ENCODE measurements around the gene FSIP1.

The FSIP1 gene

GRCh38 chr15:39628144-39628508, 154.5 kb downstream of the FSIP1 start:
- TF ChIP-seq CTCF (IDR thresholded peaks at IDR 0.05; ENCODE audit: low read length) = no peak
- no peak for TF ChIP-seq EZH2 (IDR thresholded peaks at IDR 0.05; ENCODE audit: borderline replicate concordance, low read length)
- Histone ChIP-seq H3K4me2 (ENCODE audit: low read length) (no peak overlapping the region), H2AFZ (ENCODE audit: low read length) (no peak overlapping the region), H3K27me3 (ENCODE audit: insufficient read depth, low read length) (no peaks in the 10 kb centered on the region), H3K27ac (ENCODE audit: low read depth, low read length, poor library complexity, severe bottlenecking) (no peak overlapping the region), H3K79me2 (ENCODE audit: insufficient read depth, low read length) (no peaks in the 10 kb centered on the region), H3K4me1 (ENCODE audit: insufficient read depth, low read length, severe bottlenecking) (no peaks in the 10 kb centered on the region), H3K9me2 (ENCODE audit: low read depth, low read length) (no peaks in the 10 kb centered on the region), H3K4me3 (ENCODE audit: low read depth, low read length, poor library complexity, severe bottlenecking) (no peak overlapping the region), H3K9me3 (ENCODE audit: low read length) (no peaks in the 10 kb centered on the region), H3K9ac (ENCODE audit: low read length) (no peak overlapping the region), H3K36me3 (ENCODE audit: insufficient read depth, low read length) (no peaks in the 10 kb centered on the region), H3F3A (ENCODE audit: insufficient read depth, low read length) (no peaks in the 10 kb centered on the region), H4K20me1 (ENCODE audit: insufficient read depth, low read length) (no peaks in the 10 kb centered on the region)

GRCh38 chr15:39627451-39628143, 155.0 kb downstream of the FSIP1 start:
- Histone ChIP-seq H2AFZ (ENCODE audit: low read length) (no peak overlapping the region), H3K9me3 (ENCODE audit: low read length) (no peaks in the 10 kb centered on the region), H3K9ac (ENCODE audit: low read length) (no peak overlapping the region), H4K20me1 (ENCODE audit: insufficient read depth, low read length) (no peaks in the 10 kb centered on the region), H3K36me3 (ENCODE audit: insufficient read depth, low read length) (no peaks in the 10 kb centered on the region), H3F3A (ENCODE audit: insufficient read depth, low read length) (no peaks in the 10 kb centered on the region), H3K4me1 (ENCODE audit: insufficient read depth, low read length, severe bottlenecking) (no peaks in the 10 kb centered on the region), H3K27me3 (ENCODE audit: insufficient read depth, low read length) (no peaks in the 10 kb centered on the region), H3K27ac (ENCODE audit: low read depth, low read length, poor library complexity, severe bottlenecking) (no peak overlapping the region), H3K79me2 (ENCODE audit: insufficient read depth, low read length) (no peaks in the 10 kb centered on the region), H3K4me2 (ENCODE audit: low read length) (no peak overlapping the region), H3K9me2 (ENCODE audit: low read depth, low read length) (no peaks in the 10 kb centered on the region), H3K4me3 (ENCODE audit: low read depth, low read length, poor library complexity, severe bottlenecking) (no peak overlapping the region)
- TF ChIP-seq CTCF (IDR thresholded peaks at IDR 0.05; ENCODE audit: low read length) = no peak
- no peak for TF ChIP-seq EZH2 (IDR thresholded peaks at IDR 0.05; ENCODE audit: borderline replicate concordance, low read length)

GRCh38 chr15:39625856-39626255, 156.8 kb downstream of the FSIP1 start:
- Histone ChIP-seq H3K27ac (ENCODE audit: low read depth, low read length, poor library complexity, severe bottlenecking) (no peak overlapping the region), H3K9me3 (ENCODE audit: low read length) (no peaks in the 10 kb centered on the region), H2AFZ (ENCODE audit: low read length) (no peak overlapping the region), H3K36me3 (ENCODE audit: insufficient read depth, low read length) (no peaks in the 10 kb centered on the region), H3K79me2 (ENCODE audit: insufficient read depth, low read length) (no peaks in the 10 kb centered on the region), H3K27me3 (ENCODE audit: insufficient read depth, low read length) (no peaks in the 10 kb centered on the region), H3K4me3 (ENCODE audit: low read depth, low read length, poor library complexity, severe bottlenecking) (no peak overlapping the region), H4K20me1 (ENCODE audit: insufficient read depth, low read length) (no peaks in the 10 kb centered on the region), H3F3A (ENCODE audit: insufficient read depth, low read length) (no peaks in the 10 kb centered on the region), H3K9me2 (ENCODE audit: low read depth, low read length) (no peaks in the 10 kb centered on the region), H3K4me2 (ENCODE audit: low read length) (no peak overlapping the region), H3K4me1 (ENCODE audit: insufficient read depth, low read length, severe bottlenecking) (no peaks in the 10 kb centered on the region), H3K9ac (ENCODE audit: low read length) (no peak overlapping the region)
- TF ChIP-seq CTCF (IDR thresholded peaks at IDR 0.05; ENCODE audit: low read length) (no peak), EZH2 (IDR thresholded peaks at IDR 0.05; ENCODE audit: borderline replicate concordance, low read length) (no peak)
